ENCODE results near the gene H6PD.

The H6PD gene

DNA sequence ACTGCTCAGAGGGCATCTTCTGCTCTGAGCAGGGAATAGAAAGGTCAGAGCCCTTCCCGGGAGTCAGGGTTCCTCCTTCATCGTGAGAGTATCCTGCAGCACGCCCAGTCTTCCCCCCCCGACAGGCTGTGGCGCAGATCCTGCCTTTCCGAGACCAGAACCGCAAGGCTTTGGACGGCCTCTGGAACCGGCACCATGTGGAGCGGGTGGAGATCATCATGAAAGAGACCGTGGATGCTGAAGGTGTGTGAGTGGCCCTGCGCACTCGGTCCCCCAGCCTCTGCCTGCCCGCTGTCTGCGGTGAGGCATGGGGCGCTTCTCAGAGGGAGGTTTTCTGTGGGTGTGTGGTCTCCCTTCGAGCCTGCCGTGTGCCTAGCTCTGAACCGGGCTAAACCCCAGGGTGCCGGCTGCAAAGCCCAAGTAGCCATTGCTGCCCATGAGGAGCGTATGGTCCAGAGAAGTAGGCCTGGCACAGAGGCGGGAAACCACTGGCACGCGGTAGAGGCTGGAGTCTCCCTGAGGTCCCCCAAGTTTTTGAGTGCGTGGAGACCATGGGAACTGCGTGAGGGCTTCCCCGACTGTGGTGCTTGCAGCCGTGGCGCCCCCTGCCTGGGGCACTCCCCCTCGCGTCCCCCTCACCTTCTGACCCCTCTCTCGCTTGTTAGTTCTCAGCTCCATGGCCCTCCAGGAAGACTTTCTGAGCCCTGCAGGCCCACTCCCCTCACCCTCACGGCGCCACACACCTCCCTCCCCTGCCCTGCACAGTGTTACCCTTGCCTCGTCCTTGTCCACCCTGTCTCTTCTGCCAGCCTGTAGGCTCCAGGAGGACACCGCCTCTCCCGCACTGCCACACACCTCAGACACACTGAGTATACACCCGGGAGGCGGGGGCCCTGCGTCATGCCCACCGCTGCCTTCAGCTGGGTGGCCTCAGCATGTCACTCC lies 12.5 kb downstream of the H6PD start:
- Histone ChIP-seq H3K4me1 (ENCODE audit: insufficient read depth, insufficient read length) (peaks cover 21% of the 10 kb centered on the region), H3K27me3 (ENCODE audit: insufficient read depth, insufficient read length) (no peaks in the 10 kb centered on the region), H3K4me3 (ENCODE audit: insufficient read length, low read depth) (no peak overlapping the region), H3K9ac (ENCODE audit: insufficient read length, low read depth) (no peak overlapping the region), H3K9me3 (ENCODE audit: insufficient read depth, low read length) (no peaks in the 10 kb centered on the region), H3K36me3 (ENCODE audit: insufficient read depth, insufficient read length, low read length) (no peaks in the 10 kb centered on the region)
- TF ChIP-seq ZNF274 (IDR thresholded peaks at IDR 0.05; ENCODE audit: low read depth, low read length) (no peak), YY1 (IDR thresholded peaks at IDR 0.05; ENCODE audit: insufficient read depth, insufficient read length) (no peak), SUZ12 (IDR thresholded peaks at IDR 0.05; ENCODE audit: extremely low read depth, insufficient read depth, insufficient read length) (no peak)
- DNase-seq (ENCODE audit: low read depth, low spot score), result no peak

DNA sequence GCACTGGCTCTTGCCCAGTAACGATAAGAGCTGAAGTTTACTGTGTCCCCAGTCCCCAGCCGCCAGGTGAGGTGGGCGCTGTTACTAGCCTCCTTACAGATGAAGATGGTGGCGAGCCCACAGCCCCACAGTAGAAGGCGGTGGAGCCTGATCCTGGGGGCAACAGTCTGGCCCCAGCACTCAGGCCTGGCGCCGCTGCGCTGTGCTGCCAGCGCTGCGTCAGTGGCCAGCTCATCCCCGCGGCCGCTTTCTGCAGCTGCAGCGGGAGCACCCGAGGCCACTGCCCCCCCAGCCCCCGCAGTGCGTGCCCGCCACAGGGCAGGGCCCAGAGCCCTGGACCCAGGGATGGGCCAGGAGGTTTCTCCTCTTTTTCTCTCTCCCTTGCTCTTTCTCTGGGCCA lies 13.3 kb downstream of the H6PD start:
- Histone ChIP-seq H3K9me3 (ENCODE audit: insufficient read depth, low read length) (no peaks in the 10 kb centered on the region), H3K36me3 (ENCODE audit: insufficient read depth, insufficient read length, low read length) (no peaks in the 10 kb centered on the region), H3K9ac (ENCODE audit: insufficient read length, low read depth) (no peak overlapping the region), H3K4me1 (ENCODE audit: insufficient read depth, insufficient read length) (peaks cover 17% of the 10 kb centered on the region), H3K27me3 (ENCODE audit: insufficient read depth, insufficient read length) (no peaks in the 10 kb centered on the region), H3K4me3 (ENCODE audit: insufficient read length, low read depth) (no peak overlapping the region)
- no peak for DNase-seq (ENCODE audit: low read depth, low spot score)
- TF ChIP-seq SUZ12 (IDR thresholded peaks at IDR 0.05; ENCODE audit: extremely low read depth, insufficient read depth, insufficient read length) (no peak), YY1 (IDR thresholded peaks at IDR 0.05; ENCODE audit: insufficient read depth, insufficient read length) (no peak), ZNF274 (IDR thresholded peaks at IDR 0.05; ENCODE audit: low read depth, low read length) (no peak)

DNA sequence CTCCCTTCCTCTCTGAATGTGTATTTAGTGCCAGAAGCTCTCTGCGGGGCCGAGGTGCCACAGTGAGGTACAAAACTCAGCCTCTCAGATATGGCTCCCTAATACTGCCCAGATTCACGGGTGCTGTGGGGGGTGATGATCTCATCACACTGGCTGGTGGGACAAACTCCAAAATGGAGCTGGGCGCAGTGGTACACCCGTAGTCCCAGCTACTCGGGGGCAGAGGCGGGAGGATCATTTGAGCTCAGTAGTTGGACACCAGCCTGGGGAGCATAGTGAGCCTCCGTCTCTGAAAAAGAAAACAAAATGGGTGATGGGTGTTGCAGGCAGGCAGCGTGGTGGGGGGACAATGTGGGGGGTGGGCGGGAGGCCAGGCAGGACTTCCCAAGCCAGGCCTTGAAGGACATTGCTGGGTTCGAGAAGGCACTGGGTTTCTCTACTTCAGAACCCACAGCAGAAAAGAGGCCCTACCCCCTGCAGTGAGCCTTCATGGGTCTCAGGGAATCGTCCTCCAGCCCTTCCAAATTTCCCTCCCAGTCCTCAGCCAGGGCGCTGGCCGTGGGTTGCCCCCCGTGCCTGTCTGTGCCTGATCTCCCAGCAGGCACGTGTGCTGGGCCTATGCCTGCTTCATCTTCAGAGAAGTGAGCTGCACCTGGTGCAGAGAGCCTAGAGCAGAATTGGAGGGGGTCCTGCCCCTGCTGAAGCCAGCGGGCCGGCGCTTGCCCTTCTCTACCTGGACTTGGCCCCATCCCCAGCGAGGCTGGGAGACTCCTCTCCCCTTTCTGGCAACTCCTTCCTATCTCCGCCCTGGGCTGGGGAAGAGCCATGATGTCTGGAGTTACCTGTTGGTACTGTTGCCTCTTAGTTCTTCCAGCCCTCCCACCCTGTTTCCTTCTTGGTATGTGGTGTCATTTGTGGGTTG lies 14.0 kb downstream of the H6PD start:
- no peaks in the 10 kb centered on the region for H3K36me3 ChIP-seq (ENCODE audit: insufficient read depth, insufficient read length, low read length)
- no peak overlapping the region for H3K4me3 ChIP-seq (ENCODE audit: insufficient read length, low read depth)

DNA sequence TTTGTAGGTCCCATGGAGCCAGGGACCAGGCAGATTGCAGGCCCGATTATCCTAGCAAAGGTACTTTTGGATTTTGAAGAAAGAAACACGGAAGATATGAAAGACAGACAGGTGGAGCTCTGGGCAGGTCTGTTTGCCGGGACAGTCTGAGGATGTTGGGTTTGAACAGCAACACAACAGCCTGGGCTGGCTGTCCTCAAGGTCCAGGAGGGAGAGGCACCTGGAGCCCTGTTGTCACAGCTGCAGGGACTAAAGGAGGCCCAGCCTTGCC lies 14.6 kb downstream of the H6PD start:
- TF ChIP-seq YY1 (IDR thresholded peaks at IDR 0.05; ENCODE audit: insufficient read depth, insufficient read length) (no peak), SUZ12 (IDR thresholded peaks at IDR 0.05; ENCODE audit: extremely low read depth, insufficient read depth, insufficient read length) (no peak), ZNF274 (IDR thresholded peaks at IDR 0.05; ENCODE audit: low read depth, low read length) (no peak)
- no peak overlapping the region for H3K9ac ChIP-seq (ENCODE audit: insufficient read length, low read depth)

More for the DNA sequence above, 14.0 kb downstream of the H6PD start:
- Histone ChIP-seq H3K4me1 (ENCODE audit: insufficient read depth, insufficient read length) (peaks cover 17% of the 10 kb centered on the region), H3K9ac (ENCODE audit: insufficient read length, low read depth) (peak overlapping the region; percentile 42), H3K27me3 (ENCODE audit: insufficient read depth, insufficient read length) (no peaks in the 10 kb centered on the region), H3K9me3 (ENCODE audit: insufficient read depth, low read length) (no peaks in the 10 kb centered on the region)
- no peak for DNase-seq (ENCODE audit: low read depth, low spot score)
- TF ChIP-seq SUZ12 (IDR thresholded peaks at IDR 0.05; ENCODE audit: extremely low read depth, insufficient read depth, insufficient read length) (no peak), ZNF274 (IDR thresholded peaks at IDR 0.05; ENCODE audit: low read depth, low read length) (no peak), YY1 (IDR thresholded peaks at IDR 0.05; ENCODE audit: insufficient read depth, insufficient read length) (no peak)

GRCh38 chr1:9249534-9250410 lies 15.2 kb downstream of the H6PD start:
- Histone ChIP-seq H3K4me1 (ENCODE audit: insufficient read depth, insufficient read length) (peaks cover 17% of the 10 kb centered on the region), H3K4me3 (ENCODE audit: insufficient read length, low read depth) (no peak overlapping the region), H3K9ac (ENCODE audit: insufficient read length, low read depth) (peak overlapping the region; percentile 42), H3K27me3 (ENCODE audit: insufficient read depth, insufficient read length) (no peaks in the 10 kb centered on the region), H3K9me3 (ENCODE audit: insufficient read depth, low read length) (no peaks in the 10 kb centered on the region), H3K36me3 (ENCODE audit: insufficient read depth, insufficient read length, low read length) (no peaks in the 10 kb centered on the region)
- DNase-seq (ENCODE audit: low read depth, low spot score), result no peak
- TF ChIP-seq YY1 (IDR thresholded peaks at IDR 0.05; ENCODE audit: insufficient read depth, insufficient read length) (no peak), SUZ12 (IDR thresholded peaks at IDR 0.05; ENCODE audit: extremely low read depth, insufficient read depth, insufficient read length) (no peak)

More for the DNA sequence above, 14.6 kb downstream of the H6PD start:
- Histone ChIP-seq H3K9me3 (ENCODE audit: insufficient read depth, low read length) (no peaks in the 10 kb centered on the region), H3K36me3 (ENCODE audit: insufficient read depth, insufficient read length, low read length) (no peaks in the 10 kb centered on the region), H3K27me3 (ENCODE audit: insufficient read depth, insufficient read length) (no peaks in the 10 kb centered on the region), H3K4me1 (ENCODE audit: insufficient read depth, insufficient read length) (peaks cover 17% of the 10 kb centered on the region), H3K4me3 (ENCODE audit: insufficient read length, low read depth) (no peak overlapping the region)
- no peak for DNase-seq (ENCODE audit: low read depth, low spot score)

DNA sequence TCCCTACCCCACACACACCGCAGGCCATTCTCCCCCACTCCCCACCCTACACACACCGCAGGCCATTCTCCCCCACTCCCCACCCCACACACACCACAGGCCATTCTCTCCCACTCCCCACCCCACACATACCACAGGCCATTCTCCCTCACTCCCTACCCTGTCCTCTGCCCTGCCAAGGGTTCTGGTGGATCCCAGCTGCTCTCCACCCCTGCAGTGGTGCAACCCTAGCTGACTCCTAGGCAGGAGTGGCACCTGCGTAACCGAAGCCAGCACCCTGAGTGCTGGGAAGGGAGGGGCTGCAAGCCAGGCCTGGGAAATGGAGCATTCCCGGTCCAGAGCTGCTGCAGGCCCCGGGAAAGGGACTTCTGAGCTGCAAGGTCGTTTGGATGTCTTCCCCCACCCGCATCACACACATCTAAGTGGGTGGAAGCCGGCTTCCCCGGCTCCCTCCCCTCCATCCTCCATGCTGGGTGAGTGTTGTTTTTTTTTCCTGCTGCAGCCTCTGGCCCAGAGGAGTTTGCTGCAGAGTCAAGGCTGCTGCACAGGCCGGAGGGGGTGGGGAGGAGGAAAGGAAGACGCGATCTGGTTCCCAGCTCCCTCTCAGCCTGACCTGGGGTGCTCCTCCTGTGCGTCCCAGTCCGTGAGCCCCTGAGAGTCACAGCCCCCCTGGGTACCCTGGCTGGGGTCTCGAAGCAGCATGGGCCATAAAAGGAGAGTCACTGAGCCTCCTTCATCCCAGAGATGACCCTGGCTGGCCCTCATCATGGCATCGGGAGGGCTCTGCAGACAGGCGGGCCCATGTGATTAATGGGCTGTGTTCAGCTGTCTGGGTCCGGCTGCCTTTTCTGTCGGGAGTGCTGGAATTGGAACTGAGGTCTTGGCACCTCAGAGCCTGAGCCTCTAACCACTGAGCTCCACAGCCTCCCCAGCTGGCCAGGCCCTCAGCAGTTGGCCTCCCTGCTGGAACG lies 16.1 kb downstream of the H6PD start:
- no peak for DNase-seq (ENCODE audit: low read depth, low spot score)
- peak overlapping the region; percentile 32 for H3K9ac ChIP-seq (ENCODE audit: insufficient read length, low read depth)
- H3K4me3 ChIP-seq (ENCODE audit: insufficient read length, low read depth), result no peak overlapping the region
- no peaks in the 10 kb centered on the region for H3K9me3 ChIP-seq (ENCODE audit: insufficient read depth, low read length)
- peaks cover 17% of the 10 kb centered on the region for H3K4me1 ChIP-seq (ENCODE audit: insufficient read depth, insufficient read length)
- H3K27me3 ChIP-seq (ENCODE audit: insufficient read depth, insufficient read length), result no peaks in the 10 kb centered on the region
- TF ChIP-seq YY1 (IDR thresholded peaks at IDR 0.05; ENCODE audit: insufficient read depth, insufficient read length) (no peak), ZNF274 (IDR thresholded peaks at IDR 0.05; ENCODE audit: low read depth, low read length) (no peak), SUZ12 (IDR thresholded peaks at IDR 0.05; ENCODE audit: extremely low read depth, insufficient read depth, insufficient read length) (no peak)
- no peaks in the 10 kb centered on the region for H3K36me3 ChIP-seq (ENCODE audit: insufficient read depth, insufficient read length, low read length)
